ENCODE results near the gene ZSWIM6.

DNA sequence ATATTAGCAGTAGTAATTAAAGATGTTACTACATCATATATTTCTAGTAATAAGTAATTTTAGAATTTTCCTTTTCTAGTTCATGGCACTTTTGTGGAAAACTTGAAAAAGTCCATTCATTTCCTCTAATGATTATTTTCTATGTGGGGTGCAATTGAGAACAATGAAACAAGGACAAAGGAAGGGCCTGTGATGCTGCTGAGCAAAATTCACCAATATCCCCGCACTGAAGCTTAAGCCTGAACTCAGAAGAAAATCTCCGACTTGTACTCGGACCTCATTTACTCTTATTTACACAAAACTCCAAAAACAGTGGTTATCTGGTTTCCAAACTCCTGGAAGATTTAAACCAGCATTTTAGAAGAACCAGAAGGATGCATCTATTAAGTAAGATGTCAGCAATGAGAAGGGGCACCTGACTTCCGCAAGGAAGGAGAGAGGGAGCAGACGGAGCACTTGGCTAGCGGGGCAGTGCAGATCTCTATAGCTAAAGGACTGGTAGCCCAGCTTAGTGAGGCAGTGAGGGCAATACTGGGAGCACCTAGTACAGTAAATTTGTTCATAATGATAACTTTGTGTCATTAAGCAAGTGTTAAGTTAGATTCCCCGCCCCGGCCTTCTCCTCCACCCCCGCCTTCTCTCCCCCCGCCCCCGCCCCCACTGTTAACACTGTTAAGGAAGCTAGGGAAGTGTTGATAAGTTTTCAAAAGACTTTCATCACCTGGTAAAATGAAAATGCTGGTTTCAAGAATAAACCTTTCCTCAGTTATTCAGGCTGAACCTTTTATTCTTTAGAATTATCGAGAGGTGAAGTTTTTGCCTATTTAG is 123.3 kb downstream of the ZSWIM6 start:
- TF ChIP-seq EZH2 (optimal IDR thresholded peaks at IDR 0.05; ENCODE audit: low read depth, low read length) (no peak), EZH2phosphoT487 (IDR thresholded peaks at IDR 0.05; ENCODE audit: low read length) (no peak)
- TF ChIP-seq, protein P1, sequence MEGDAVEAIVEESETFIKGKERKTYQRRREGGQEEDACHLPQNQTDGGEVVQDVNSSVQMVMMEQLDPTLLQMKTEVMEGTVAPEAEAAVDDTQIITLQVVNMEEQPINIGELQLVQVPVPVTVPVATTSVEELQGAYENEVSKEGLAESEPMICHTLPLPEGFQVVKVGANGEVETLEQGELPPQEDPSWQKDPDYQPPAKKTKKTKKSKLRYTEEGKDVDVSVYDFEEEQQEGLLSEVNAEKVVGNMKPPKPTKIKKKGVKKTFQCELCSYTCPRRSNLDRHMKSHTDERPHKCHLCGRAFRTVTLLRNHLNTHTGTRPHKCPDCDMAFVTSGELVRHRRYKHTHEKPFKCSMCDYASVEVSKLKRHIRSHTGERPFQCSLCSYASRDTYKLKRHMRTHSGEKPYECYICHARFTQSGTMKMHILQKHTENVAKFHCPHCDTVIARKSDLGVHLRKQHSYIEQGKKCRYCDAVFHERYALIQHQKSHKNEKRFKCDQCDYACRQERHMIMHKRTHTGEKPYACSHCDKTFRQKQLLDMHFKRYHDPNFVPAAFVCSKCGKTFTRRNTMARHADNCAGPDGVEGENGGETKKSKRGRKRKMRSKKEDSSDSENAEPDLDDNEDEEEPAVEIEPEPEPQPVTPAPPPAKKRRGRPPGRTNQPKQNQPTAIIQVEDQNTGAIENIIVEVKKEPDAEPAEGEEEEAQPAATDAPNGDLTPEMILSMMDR (IDR thresholded peaks at IDR 0.05; ENCODE audit: low read length), result no peak
